Panc1 (cell line): Measurements from ENCODE around the gene TSC22D4. TPM values are rescaled to one million over a fixed set of nuclear protein-coding genes. Genes with fewer than 3 reads are reported as not detected.

Experiments
- ATAC-seq: fragments of 200-7000 bp; cut with Tn5 transposase; 2 replicates; pipeline ENCODE4 v1.9.1; 2020; ENCODE audit warnings: mild to moderate bottlenecking, moderate library complexity
- BruUV-seq: library from RNA; stranded (reverse); fragments of 400-500 nt; replicated peaks from 2 replicates; lab custom pipeline; 2021; lab: Mats Ljungman, UMichigan
- CTCF ChIA-PET: fragments of 300-600 bp; sonication (Branson Sonifier 250); formaldehyde crosslinking; loops from one replicate; lab custom pipeline; 2022; ENCODE audit warnings: antibody characterized with exemption; lab: Charles Lee
- POLR2A ChIA-PET: fragments of 300-600 bp; sonication (Branson Sonifier 250); formaldehyde crosslinking; loops from one replicate; lab custom pipeline; 2022; ENCODE audit warnings: antibody characterized with exemption; lab: Charles Lee
- DNase-seq: peaks from one replicate; pipeline ENCODE4 v3.0.0-alpha.2; 2010; ENCODE audit warnings: low read depth, low spot score
- H3K27ac ChIP-seq: 2 replicates; pipeline ENCODE4 v1.5.1; 2011; ENCODE audit warnings: mild to moderate bottlenecking, low read length, inconsistent platforms
- H3K27me3 ChIP-seq: fragments of 200-500 bp; sonication (Bioruptor generic); 2 replicates; pipeline ENCODE4 v1.6.0; 2014; ENCODE audit warnings: low read length, inconsistent platforms; ENCODE audit not compliant: control insufficient read depth, insufficient read depth
- H3K36me3 ChIP-seq: fragments of 200-500 bp; sonication (Bioruptor generic); 2 replicates; pipeline ENCODE4 v1.5.1; 2014; ENCODE audit warnings: inconsistent platforms, mild to moderate bottlenecking, low read length, moderate library complexity; ENCODE audit not compliant: control insufficient read depth, insufficient read depth
- H3K4me1 ChIP-seq: 2 replicates; pipeline ENCODE4 v1.5.1; 2011; ENCODE audit warnings: inconsistent platforms, mild to moderate bottlenecking, low read length, moderate library complexity; ENCODE audit not compliant: control insufficient read depth, insufficient read depth
- H3K4me3 ChIP-seq, 2 experiments: 2 replicates each; pipeline ENCODE4 v1.5.1; 2011 to 2012; ENCODE audit warnings: low read depth in 2 of 2, low read length in 2 of 2, mild to moderate bottlenecking in 2 of 2, inconsistent platforms in 1 of 2, moderate library complexity in 1 of 2
- H3K9me3 ChIP-seq: fragments of 200-500 bp; sonication (Bioruptor generic); 2 replicates; pipeline ENCODE4 v1.5.1; 2014; ENCODE audit warnings: low read depth, mild to moderate bottlenecking, inconsistent platforms, low read length, moderate library complexity; ENCODE audit not compliant: control insufficient read depth, insufficient read depth
- POLR2AphosphoS5 ChIP-seq: IDR thresholded peaks from 2 replicates; pipeline ENCODE4 v1.6.1; 2012; ENCODE audit warnings: mild to moderate bottlenecking, low read depth, low read length, moderate library complexity
- SIN3A ChIP-seq: IDR thresholded peaks from 2 replicates; pipeline ENCODE4 v1.6.1; 2012; ENCODE audit warnings: low read depth, mild to moderate bottlenecking, low read length, moderate library complexity, borderline replicate concordance; ENCODE audit not compliant: insufficient read depth
- TCF7L2 ChIP-seq: IDR thresholded peaks from 2 replicates; pipeline ENCODE4 v1.6.1; 2011; ENCODE audit warnings: mild to moderate bottlenecking, low read depth, low read length, inconsistent platforms
- in situ Hi-C: cut with HindIII; loops from 2 replicates; pipeline ENCODE4 v1.10.0; 2016; ENCODE audit warnings: low sequenced_read_pairs, low pct_unique_long_range_greater_than_20kb
- intact Hi-C: fragments of 100-400 bp; cut with micrococcal nuclease; formaldehyde crosslinking; loops from one replicate; pipeline ENCODE4 v1.10.0; 2022; ENCODE audit not compliant: unreplicated experiment
- total RNA-seq: library from RNA; stranded (reverse); gene quantifications from one replicate; pipeline ENCODE4 v1.2.1, GENCODE V29; 2021; ENCODE audit not compliant: unreplicated experiment
- TF ChIP-seq, protein P1 (sequence below), 2 experiments: IDR thresholded peaks; 2 replicates each; pipeline ENCODE4 v1.6.1; 2011 to 2012; ENCODE audit warnings: low read depth in 2 of 2, control low read depth in 1 of 2, low read length in 1 of 2, mild to moderate bottlenecking in 1 of 2, moderate library complexity in 1 of 2; ENCODE audit not compliant: insufficient read depth in 1 of 2
- TF ChIP-seq, protein P2 (sequence below): fragments of 450-650 bp; IDR thresholded peaks from 2 replicates; pipeline ENCODE4 v1.5.1; 2017; ENCODE audit warnings: mild to moderate bottlenecking

Gene TSC22D4
- total RNA-seq, 1 experiment from 2014 or later = 82.6 TPM

DNA sequence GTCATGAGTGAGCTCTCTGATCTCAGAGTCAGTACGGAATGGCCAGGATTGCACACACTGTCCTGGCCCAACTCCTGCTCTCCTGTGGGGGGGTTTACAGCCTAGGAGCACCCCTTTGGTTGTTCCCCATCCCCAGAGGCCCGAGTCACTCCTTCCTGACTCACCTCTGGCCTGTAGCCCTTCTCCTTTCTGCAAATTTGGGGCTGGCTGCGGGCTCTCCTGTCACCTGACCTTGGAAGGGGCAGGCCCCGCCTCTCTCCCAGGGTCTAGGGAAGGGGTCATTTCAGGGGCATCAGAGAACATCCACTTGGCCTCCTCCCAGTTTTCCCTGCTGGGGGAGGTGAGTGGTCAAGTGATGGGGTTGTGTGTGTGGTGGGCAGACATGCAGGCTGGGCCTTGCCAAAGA, 6.5 kb upstream of the TSC22D4 start:
- BruUV-seq = no TSS peak
- TF ChIP-seq POLR2AphosphoS5 = no peak
- TF ChIP-seq, protein P1, sequence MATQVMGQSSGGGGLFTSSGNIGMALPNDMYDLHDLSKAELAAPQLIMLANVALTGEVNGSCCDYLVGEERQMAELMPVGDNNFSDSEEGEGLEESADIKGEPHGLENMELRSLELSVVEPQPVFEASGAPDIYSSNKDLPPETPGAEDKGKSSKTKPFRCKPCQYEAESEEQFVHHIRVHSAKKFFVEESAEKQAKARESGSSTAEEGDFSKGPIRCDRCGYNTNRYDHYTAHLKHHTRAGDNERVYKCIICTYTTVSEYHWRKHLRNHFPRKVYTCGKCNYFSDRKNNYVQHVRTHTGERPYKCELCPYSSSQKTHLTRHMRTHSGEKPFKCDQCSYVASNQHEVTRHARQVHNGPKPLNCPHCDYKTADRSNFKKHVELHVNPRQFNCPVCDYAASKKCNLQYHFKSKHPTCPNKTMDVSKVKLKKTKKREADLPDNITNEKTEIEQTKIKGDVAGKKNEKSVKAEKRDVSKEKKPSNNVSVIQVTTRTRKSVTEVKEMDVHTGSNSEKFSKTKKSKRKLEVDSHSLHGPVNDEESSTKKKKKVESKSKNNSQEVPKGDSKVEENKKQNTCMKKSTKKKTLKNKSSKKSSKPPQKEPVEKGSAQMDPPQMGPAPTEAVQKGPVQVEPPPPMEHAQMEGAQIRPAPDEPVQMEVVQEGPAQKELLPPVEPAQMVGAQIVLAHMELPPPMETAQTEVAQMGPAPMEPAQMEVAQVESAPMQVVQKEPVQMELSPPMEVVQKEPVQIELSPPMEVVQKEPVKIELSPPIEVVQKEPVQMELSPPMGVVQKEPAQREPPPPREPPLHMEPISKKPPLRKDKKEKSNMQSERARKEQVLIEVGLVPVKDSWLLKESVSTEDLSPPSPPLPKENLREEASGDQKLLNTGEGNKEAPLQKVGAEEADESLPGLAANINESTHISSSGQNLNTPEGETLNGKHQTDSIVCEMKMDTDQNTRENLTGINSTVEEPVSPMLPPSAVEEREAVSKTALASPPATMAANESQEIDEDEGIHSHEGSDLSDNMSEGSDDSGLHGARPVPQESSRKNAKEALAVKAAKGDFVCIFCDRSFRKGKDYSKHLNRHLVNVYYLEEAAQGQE (IDR thresholded peaks at IDR 0.05; ENCODE audit: insufficient read depth in 1 of 2, low read depth in 2 of 2, low read length in 1 of 2) = no peak
- TF ChIP-seq, protein P2, sequence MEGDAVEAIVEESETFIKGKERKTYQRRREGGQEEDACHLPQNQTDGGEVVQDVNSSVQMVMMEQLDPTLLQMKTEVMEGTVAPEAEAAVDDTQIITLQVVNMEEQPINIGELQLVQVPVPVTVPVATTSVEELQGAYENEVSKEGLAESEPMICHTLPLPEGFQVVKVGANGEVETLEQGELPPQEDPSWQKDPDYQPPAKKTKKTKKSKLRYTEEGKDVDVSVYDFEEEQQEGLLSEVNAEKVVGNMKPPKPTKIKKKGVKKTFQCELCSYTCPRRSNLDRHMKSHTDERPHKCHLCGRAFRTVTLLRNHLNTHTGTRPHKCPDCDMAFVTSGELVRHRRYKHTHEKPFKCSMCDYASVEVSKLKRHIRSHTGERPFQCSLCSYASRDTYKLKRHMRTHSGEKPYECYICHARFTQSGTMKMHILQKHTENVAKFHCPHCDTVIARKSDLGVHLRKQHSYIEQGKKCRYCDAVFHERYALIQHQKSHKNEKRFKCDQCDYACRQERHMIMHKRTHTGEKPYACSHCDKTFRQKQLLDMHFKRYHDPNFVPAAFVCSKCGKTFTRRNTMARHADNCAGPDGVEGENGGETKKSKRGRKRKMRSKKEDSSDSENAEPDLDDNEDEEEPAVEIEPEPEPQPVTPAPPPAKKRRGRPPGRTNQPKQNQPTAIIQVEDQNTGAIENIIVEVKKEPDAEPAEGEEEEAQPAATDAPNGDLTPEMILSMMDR = no peak
- TF ChIP-seq SIN3A = no peak
- TF ChIP-seq TCF7L2 = no peak
- Histone ChIP-seq H3K9me3 (no peaks in the 10 kb centered on the region), H3K27ac (peak overlapping the region; percentile 24; the same call in 1 of the 2 replicates), H3K27me3 (no peaks in the 10 kb centered on the region), H3K36me3 (no peaks in the 10 kb centered on the region), H3K4me3 (no peak overlapping the region), H3K4me1 (peaks cover 25% of the 10 kb centered on the region)
- in situ Hi-C loops = no loop called here
- intact Hi-C loops = no loop called here
- ChIA-PET CTCF (interaction anchor here (0.9 kb wide), 1 partner anchor 16 kb away, joined by 3 read pairs; no protein-coding TSS in a partner anchor), POLR2A (no interaction called here)
- ATAC-seq (no peak), DNase-seq (no peak)

DNA sequence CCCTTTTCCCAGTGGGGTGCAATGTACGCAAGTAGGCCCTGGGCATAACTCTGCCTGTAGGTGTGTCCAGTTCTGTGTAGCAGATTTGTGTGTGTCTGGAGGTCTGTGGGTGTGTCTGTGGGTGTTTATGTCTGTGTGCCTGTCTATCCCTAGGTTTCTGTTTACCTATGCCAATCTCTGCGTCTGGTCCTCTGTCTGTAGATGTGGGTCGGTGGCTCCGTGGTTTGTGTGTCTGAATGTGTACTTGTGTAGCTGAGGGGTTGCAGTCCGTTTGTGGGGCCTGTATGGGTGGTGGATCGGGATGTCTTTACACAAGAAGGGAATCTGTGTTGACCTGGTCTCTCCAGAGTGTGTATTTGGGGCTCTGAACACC, 5.6 kb upstream of the TSC22D4 start:
- BruUV-seq = no TSS peak
- Histone ChIP-seq H3K27me3 (no peaks in the 10 kb centered on the region), H3K4me1 (peaks cover 26% of the 10 kb centered on the region), H3K27ac (peak overlapping the region; percentile 26; the same call in 1 of the 2 replicates), H3K36me3 (no peaks in the 10 kb centered on the region), H3K9me3 (no peaks in the 10 kb centered on the region), H3K4me3 (peak overlapping the region; percentile 51 to 56)
- ATAC-seq (no peak), DNase-seq (no peak)
- POLR2A ChIA-PET = no interaction called here
- CTCF ChIA-PET = interaction anchor here (0.9 kb wide), 1 partner anchor 15 kb away, joined by 3 read pairs; no protein-coding TSS in a partner anchor
- in situ Hi-C loops = no loop called here
- TF ChIP-seq, protein P2 = no peak
- TF ChIP-seq SIN3A (no peak), TCF7L2 (no peak), POLR2AphosphoS5 (no peak)
- TF ChIP-seq, protein P1 (IDR thresholded peaks at IDR 0.05; ENCODE audit: insufficient read depth in 1 of 2, low read depth in 2 of 2, low read length in 1 of 2) = no peak
- intact Hi-C loops = no loop called here
